Measurements from ENCODE around the gene NEK2.

The NEK2 gene

DNA sequence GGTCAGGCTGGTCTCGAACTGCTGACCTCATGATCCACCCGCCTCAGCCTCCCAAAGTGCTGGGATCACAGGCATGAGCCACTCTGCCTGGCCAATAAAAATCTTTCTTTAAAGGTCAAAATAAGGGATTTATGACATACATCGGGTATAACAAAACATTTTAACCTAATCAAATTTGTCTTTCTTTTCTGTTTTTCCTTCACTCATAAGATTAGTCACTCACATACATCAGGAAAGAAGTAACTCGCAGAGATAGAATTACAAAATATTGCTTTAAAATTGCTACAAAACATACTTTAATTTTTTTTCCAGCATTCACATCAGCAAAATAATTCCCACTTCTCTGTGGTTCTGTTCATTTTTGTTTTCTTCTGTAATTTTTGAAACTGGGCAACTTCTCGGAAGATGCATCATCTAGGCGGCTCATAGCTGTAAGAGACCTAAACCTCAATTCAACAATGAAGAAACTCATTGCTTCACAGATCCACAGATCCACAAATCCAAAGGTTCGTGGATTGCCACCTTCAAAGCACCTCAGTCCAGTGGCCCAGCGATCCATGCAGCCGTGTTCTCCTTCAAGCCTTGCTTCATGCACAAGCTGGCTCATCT lies 39.7 kb downstream of the NEK2 start:
- in situ Hi-C loops (cut with MboI; ENCODE audit: low pct_unique_long_range_greater_than_20kb, low sequenced_read_pairs, unreplicated experiment): no loop called here
- DNase-seq (ENCODE audit: low spot score): no peak
- TF ChIP-seq, protein P1, sequence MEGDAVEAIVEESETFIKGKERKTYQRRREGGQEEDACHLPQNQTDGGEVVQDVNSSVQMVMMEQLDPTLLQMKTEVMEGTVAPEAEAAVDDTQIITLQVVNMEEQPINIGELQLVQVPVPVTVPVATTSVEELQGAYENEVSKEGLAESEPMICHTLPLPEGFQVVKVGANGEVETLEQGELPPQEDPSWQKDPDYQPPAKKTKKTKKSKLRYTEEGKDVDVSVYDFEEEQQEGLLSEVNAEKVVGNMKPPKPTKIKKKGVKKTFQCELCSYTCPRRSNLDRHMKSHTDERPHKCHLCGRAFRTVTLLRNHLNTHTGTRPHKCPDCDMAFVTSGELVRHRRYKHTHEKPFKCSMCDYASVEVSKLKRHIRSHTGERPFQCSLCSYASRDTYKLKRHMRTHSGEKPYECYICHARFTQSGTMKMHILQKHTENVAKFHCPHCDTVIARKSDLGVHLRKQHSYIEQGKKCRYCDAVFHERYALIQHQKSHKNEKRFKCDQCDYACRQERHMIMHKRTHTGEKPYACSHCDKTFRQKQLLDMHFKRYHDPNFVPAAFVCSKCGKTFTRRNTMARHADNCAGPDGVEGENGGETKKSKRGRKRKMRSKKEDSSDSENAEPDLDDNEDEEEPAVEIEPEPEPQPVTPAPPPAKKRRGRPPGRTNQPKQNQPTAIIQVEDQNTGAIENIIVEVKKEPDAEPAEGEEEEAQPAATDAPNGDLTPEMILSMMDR (IDR thresholded peaks at IDR 0.05; ENCODE audit: extremely low read depth, insufficient read depth, missing control alignments): no peak

DNA sequence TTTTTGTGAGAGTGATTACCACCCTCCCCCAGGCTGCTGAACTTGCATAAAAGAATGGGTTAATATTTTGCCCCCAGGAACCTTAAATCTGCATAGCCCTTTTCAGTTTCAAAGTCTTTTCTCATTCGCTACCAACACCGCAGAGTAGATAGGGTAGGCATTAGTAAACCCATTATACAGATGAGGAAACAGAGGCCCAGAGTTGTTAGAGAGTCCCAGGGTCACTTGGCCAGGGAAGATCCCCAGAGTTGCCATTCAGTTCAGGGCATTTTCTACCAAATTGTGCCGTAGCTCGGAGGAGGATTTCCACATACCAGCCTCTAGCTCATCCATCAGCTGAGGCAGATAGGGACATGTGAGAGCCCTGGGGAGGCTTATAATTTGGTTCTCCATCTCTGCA lies 40.5 kb downstream of the NEK2 start:
- TF ChIP-seq, protein P1 (IDR thresholded peaks at IDR 0.05; ENCODE audit: extremely low read depth, insufficient read depth, missing control alignments): no peak
- no peak for DNase-seq (ENCODE audit: low spot score)
- in situ Hi-C loops (cut with MboI; ENCODE audit: low pct_unique_long_range_greater_than_20kb, low sequenced_read_pairs, unreplicated experiment): no loop called here

DNA sequence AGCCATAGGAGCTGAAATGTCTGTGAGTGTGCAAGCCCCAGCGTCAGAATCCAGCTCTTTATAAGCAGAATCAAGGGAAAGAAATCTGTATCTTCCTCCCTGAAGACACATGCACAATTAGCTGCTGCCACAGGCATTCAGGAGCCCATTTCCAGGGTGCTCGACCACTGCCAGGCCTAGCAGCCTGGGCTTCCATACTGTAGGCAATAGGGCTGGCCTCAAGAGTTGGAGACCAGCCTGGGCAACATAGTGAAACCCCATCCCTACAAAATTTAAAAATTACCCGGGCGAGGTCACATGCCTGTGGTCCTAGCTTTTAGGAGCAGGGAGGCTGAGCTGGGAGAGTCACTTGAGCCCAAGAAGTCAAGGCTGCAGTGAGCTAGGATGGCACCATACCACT lies 41.0 kb downstream of the NEK2 start:
- TF ChIP-seq, protein P1 (IDR thresholded peaks at IDR 0.05; ENCODE audit: extremely low read depth, insufficient read depth, missing control alignments): no peak
- in situ Hi-C loops (cut with MboI; ENCODE audit: low pct_unique_long_range_greater_than_20kb, low sequenced_read_pairs, unreplicated experiment): no loop called here
- DNase-seq (ENCODE audit: low spot score): no peak

DNA sequence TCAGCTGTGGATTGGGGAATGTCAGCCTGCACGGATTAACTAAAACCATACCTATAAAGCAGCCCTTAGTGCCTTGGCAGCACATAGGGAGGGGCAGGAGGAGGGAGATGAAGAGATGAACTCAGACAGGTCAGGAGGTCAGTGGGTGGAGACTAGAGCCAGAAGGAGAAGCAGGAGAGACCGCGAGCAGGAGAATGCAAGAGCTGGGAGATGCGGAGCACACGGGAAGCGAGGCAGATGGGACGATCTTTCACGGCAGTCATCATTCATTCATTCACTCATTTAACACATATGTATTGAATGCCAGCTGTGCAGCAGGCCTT lies 41.9 kb downstream of the NEK2 start:
- no peak for DNase-seq (ENCODE audit: low spot score)
- in situ Hi-C loops (cut with MboI; ENCODE audit: low pct_unique_long_range_greater_than_20kb, low sequenced_read_pairs, unreplicated experiment): no loop called here
- TF ChIP-seq, protein P1 (IDR thresholded peaks at IDR 0.05; ENCODE audit: extremely low read depth, insufficient read depth, missing control alignments): no peak

DNA sequence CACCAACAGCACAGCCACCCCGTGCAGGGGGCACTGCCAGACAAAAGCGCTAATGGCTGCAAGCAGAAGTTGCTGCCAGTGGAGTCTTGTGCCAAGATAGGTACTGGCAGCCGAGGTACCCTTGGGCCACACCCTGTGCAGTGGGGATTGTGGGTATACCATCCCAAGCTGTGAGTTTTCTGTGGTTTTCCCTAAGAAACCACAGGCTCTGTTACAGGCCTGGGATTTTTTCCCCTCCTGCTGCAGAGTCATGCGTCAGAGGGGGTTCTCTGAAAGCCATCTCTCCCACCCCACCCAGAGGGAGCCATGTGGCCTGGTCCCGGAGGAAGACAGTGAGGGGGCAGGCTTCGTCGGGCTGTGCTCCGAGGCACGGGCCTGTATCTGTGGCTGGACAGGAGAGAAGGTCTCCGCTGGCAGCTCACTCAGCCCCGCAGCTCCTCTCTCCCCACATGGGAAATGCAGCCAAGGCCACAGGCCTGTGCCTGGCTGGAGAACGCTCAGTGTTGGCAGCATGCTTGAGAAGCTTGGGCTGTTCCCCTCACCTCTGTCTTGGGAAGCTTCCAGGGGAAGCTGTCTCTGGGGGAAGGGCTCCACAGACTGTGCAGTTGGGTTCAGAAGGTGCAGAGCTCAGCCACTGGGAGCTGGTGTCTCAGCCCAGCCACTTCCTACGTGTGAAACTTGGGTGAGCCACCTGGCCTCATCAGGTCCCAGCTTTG lies 42.5 kb downstream of the NEK2 start:
- DNase-seq (ENCODE audit: low spot score): no peak
- TF ChIP-seq, protein P1 (IDR thresholded peaks at IDR 0.05; ENCODE audit: extremely low read depth, insufficient read depth, missing control alignments): no peak
- in situ Hi-C loops (cut with MboI; ENCODE audit: low pct_unique_long_range_greater_than_20kb, low sequenced_read_pairs, unreplicated experiment): no loop called here

DNA sequence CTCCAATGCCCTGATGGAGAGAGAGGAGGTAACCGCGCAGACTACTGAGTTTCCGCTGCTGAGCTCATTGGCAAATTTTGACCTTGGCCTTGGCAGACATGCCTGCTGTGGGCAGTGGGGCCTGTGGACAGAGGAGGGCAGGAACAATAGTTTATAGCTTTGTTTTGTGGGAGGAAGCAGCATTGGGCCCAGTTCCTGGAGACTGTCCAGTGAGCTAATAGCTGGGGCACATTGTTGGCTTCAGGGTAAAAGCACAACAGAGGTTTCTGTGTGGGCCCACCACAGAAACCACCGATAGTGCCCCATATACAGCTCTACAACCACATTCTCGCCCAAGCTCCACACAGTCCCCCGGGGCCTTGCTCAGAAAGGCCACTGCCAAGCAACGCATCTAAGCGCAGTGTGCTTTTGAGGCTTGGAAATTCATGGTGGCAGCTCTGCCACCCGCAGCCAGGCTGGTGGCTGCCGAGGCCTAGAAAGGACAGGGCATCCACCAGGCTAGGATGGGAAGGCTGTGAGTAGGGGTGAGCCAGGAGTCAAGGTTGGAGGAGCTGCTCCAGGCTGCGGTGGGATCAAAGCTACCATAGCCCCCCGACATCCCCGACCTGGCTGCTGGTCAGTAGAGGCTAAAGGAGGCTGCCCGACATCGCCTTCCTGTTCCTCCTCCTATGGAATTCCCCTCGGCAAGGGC lies 43.2 kb downstream of the NEK2 start:
- DNase-seq (ENCODE audit: low spot score): no peak
- TF ChIP-seq, protein P1 (IDR thresholded peaks at IDR 0.05; ENCODE audit: extremely low read depth, insufficient read depth, missing control alignments): no peak
- in situ Hi-C loops (cut with MboI; ENCODE audit: low pct_unique_long_range_greater_than_20kb, low sequenced_read_pairs, unreplicated experiment): no loop called here
